OCI-LY3 (cell line): ENCODE results near the gene NCKAP5.

Experiments used
- CTCF ChIP-seq: fragments of 200-600, 300-600 bp; sonication (generic); IDR thresholded peaks from 2 replicates; pipeline ENCODE4 v1.5.1; 2014; ENCODE audit warnings: antibody characterized with exemption, low read length, low read depth
- EZH2phosphoT487 ChIP-seq: fragments of 200-600 bp; shearing (Covaris generic); IDR thresholded peaks from 2 replicates; pipeline ENCODE4 v1.6.1; 2018; ENCODE audit warnings: antibody characterized with exemption, mixed run types, low read depth

DNA sequence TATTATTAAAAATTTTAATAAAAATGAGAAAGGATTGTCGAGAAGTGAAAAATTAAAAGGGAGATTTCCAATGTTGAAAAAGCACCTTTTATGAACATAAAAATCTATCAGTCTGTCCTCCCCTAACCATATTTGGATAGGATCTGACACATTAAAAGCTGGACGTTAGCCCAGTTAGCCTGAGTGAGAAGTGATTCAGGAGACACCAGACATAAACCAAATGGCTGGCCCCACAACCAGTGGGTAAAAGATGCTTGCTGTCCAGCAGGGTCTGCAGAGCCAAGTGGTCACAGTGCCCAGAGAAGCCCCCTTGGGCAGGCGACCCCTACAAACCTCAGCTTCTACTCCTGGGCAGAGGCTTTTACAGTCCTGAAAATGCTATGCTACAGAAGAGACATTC, 644.5 kb downstream of the NCKAP5 start:
- TF ChIP-seq CTCF (no peak), EZH2phosphoT487 (no peak)
